GM21723 (cell line): ENCODE results near the gene PRPF40B.

Experiments
- ATAC-seq: cut with Tn5 transposase; IDR thresholded peaks from one replicate; pipeline ENCODE4 v1.9.1; 2021; ENCODE audit warnings: mild to moderate bottlenecking, moderate library complexity; ENCODE audit not compliant: unreplicated experiment

Gene PRPF40B

DNA sequence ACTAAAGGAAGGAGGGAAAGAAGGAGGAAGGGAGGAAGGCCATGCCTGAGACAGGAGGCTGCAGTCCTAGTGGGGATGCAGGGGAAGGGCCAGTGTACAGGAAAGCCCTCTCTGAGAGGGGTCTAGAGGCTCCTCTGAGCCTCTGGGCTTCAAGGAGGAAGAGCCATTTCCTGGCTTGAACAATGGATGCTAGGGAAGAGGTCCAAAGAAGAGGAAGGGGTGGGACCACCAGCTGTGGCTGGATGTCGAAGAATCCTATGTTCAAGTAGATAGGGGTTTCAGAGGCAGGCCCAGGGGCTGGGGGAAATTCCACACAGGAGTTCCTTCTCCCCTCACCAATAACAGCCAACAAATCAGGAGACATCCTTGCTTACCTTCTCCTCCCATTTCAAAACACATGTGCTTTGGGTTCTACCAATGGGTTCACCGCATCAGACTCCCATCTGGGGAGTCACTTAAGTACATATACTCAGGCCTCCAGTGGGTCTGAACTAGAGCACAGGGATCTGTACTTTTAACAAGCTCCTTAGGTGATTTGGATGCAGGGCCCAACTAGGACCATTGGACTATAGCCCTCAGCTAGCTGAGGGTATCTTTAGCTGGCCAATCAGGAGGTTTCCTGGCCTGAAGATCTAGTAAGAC, 32.4 kb downstream of the PRPF40B start:
- no peak for ATAC-seq

DNA sequence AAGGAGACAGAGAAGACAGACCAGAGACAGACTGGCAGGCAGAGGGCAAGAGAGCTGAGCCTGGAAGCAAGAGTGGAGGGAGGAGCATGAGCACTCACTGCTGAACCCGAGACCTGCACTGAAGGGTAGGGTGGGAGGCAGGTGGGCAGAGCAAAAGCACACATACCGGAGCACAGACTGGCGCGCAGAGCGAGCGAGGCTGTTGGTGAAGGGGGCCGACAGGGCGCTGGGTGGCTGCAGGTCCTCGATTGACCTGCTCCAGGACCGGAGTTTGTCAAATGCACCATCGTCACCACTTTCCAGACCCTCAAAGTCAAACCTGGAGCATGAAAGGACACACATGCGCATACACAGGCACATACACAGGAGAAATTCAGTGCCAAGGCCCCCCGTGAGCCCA, 34.9 kb downstream of the PRPF40B start:
- no peak for ATAC-seq

DNA sequence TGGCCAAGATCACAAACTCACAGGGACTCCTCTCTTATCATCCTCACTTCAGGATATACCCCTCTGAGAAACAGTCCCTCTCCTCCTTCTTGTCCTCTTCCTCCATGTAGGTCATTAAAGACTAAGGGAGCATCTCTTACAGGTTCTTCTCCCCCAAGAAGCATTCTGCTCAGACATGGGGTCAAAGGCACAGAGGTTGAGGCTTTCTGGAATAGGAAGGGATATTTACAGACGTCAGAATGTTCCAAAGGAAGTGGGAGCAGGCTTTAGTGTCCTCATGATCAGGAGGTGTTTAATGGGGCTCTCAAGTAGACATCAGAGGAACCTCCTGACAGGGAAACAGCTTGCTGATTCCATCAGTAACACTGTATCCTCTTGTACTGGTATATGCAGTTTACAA, 36.4 kb downstream of the PRPF40B start:
- no peak for ATAC-seq

DNA sequence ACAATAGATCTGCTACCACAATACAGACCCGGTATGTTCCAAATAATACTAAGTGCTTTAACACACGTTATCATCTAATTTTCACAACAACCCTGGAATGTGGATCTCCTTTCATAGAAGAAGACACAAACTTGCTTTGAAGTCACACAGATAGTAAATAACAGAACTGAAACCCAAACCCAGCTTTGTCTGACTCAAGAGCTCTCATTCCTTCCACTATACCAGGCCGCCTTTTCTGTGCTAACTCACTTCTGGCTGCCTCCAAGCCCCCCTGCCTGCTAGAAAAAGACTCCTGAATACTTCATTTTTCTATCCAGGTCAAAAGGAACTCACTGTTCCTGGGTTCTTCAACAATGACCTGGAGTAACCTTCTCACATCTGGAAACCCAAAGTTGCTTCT, 37.8 kb downstream of the PRPF40B start:
- no peak for ATAC-seq

DNA sequence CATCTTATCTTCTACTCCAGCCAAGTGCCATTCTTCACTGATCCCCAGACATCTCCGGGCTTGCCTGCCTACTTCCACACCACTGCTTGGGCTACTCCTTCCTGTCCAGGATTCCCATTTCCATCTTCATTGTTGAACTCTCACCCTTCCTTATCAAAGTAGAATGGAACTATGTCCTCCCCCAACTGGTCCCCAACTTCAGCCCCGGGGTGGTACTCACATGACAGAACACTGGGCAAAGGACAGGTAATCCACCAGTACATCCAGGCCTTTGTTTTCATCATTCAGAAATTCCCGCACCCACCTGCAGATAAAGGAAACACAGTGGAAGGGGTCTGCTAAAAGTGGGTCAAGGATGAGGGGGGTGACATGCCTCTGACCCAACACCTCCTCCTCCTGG, 38.4 kb downstream of the PRPF40B start:
- no peak for ATAC-seq

- peak; percentile 76 for ATAC-seq
These were observed 39.9 kb downstream of the PRPF40B start for GRCh38 chr12:49662998-49663843.

GRCh38 chr12:49664167-49664566, 40.8 kb downstream of the PRPF40B start:
- ATAC-seq: no peak

GRCh38 chr12:49664591-49665239, 41.4 kb downstream of the PRPF40B start:
- ATAC-seq: peak; percentile 71

DNA sequence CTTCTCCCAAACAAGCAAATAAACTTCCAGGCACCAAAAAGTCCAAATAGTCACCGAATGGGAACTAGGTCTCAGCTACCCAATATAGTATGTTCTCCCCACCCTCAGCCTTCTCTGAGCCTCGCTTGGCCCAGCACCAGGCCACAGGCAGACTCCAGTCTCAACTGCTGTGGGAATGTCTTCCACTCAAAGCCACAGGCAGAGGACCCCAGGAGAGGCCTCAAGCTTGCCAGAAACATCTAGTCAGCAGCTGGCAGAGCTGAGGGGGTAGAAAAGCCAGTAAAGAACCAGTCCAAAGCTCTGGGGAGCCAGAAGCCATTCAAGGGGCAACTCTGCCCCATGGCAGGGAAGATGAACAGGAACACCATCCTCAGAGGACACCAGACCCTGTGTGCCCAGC, 42.0 kb downstream of the PRPF40B start:
- no peak for ATAC-seq

GRCh38 chr12:49666176-49666575, 42.8 kb downstream of the PRPF40B start:
- no peak for ATAC-seq

DNA sequence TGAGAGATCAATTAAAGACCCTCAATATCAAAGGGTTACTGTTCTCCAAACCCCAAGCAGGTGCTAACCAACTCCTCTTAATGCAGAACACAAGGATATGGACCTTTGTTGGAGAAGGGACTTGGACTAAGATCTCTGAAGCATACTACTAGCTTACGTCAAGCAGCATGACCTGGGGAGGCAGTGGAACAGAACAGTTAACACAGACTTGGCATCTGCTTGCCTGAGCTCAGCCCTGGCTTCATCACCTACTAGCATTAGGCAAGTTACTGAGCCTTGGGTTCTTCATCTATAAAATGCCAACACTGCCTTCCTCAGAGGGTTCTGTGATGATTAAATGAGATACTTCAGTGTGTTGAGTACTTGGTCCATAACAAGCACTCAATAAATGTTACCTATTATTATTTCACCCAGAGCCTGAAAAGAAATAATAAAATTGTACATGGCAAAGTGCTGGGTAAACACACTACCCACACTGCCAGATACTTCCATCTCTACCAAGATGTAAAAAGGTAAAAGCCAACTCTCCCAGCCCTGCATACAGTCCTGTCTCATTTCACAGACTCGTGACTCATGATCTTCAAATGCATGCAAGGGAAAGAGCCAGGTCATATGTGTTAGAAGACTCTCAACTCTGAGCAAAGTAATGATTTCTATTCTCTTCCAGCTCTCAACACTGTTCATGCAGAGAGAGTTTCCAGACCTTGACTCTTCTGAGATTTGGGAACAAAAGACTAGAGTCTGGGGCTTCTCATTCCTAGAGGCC, 44.1 kb downstream of the PRPF40B start:
- ATAC-seq: no peak

GRCh38 chr12:49669796-49670195, 46.4 kb downstream of the PRPF40B start:
- no peak for ATAC-seq

GRCh38 chr12:49671031-49671765, 47.8 kb downstream of the PRPF40B start:
- no peak for ATAC-seq

GRCh38 chr12:49672301-49673217, 49.2 kb downstream of the PRPF40B start:
- no peak for ATAC-seq

- ATAC-seq: no peak
These were observed 50.3 kb downstream of the PRPF40B start for GRCh38 chr12:49673446-49674317.

- no peak for ATAC-seq
These were observed 51.1 kb downstream of the PRPF40B start for GRCh38 chr12:49674318-49674981.

DNA sequence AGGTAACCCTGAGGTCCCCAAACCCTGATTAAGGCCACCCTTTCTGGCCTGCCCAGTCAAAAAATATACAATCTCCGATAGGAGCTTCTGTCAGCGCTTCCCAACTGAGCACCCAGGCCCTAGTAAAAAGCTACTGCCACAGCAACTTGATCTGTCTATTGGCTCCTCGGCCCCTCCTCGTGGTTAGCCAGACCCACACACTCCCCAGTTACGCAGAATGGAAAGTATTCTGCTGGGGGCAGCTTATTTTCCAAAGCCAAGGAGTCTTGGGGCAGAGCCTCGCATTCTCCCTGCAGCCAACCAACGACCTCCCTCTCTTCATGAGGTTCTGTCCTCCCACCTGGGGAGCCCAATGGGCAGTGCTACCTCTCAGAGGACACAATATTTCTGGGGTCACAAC, 51.8 kb downstream of the PRPF40B start:
- no peak for ATAC-seq

- ATAC-seq: no peak
These were observed 55.4 kb downstream of the PRPF40B start for GRCh38 chr12:49678711-49679110.
